ENCODE measurements around the gene AATF. TPM values are rescaled to one million over a fixed set of nuclear protein-coding genes. Genes with fewer than 3 reads are reported as not detected.

Gene AATF
- total RNA-seq, 1 donor from 2014 or later = 19.5 TPM

GRCh38 chr17:36910513-36910912, 38.2 kb upstream of the AATF start:
- DNase-seq (ENCODE audit: low spot score in 2 of 2) = no peak
- Histone ChIP-seq H3K4me1 (no peaks in the 10 kb centered on the region), H3K36me3 (no peaks in the 10 kb centered on the region), H3K27me3 (no peaks in the 10 kb centered on the region), H3K4me3 (no peak overlapping the region), H3K9me3 (no peaks in the 10 kb centered on the region), H3K27ac (no peak overlapping the region)
- TF ChIP-seq, protein P1, sequence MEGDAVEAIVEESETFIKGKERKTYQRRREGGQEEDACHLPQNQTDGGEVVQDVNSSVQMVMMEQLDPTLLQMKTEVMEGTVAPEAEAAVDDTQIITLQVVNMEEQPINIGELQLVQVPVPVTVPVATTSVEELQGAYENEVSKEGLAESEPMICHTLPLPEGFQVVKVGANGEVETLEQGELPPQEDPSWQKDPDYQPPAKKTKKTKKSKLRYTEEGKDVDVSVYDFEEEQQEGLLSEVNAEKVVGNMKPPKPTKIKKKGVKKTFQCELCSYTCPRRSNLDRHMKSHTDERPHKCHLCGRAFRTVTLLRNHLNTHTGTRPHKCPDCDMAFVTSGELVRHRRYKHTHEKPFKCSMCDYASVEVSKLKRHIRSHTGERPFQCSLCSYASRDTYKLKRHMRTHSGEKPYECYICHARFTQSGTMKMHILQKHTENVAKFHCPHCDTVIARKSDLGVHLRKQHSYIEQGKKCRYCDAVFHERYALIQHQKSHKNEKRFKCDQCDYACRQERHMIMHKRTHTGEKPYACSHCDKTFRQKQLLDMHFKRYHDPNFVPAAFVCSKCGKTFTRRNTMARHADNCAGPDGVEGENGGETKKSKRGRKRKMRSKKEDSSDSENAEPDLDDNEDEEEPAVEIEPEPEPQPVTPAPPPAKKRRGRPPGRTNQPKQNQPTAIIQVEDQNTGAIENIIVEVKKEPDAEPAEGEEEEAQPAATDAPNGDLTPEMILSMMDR (IDR thresholded peaks at IDR 0.05) = no peak
- intact Hi-C loops (cut with DNase I) = no loop called here

DNA sequence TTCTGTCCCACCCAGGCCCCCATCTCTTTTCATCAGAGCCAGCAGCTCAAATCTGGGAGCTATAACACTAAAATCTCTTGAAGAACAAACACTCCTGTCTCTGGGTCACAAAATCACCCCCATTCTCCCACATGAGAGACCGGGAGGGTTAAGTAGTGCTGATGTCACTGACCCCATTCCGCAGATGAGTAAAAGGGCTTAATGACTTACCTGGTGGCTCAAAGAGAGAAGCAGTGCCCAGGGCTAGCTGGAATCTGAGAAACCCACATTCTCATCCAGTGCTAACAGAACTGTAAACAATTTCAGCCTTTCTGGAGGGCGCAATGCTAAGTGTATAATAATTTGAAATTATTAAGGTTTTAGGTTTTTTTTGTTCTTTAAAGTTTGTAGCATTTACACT, 37.8 kb upstream of the AATF start:
- TF ChIP-seq, protein P1 (IDR thresholded peaks at IDR 0.05) = no peak
- intact Hi-C loops (cut with DNase I) = no loop called here
- no peak for DNase-seq (ENCODE audit: low spot score in 2 of 2)
- H3K4me3 ChIP-seq = no peak overlapping the region
- no peaks in the 10 kb centered on the region for H3K9me3 ChIP-seq
- no peaks in the 10 kb centered on the region for H3K4me1 ChIP-seq
- no peaks in the 10 kb centered on the region for H3K27me3 ChIP-seq
- H3K27ac ChIP-seq = no peak overlapping the region
- no peaks in the 10 kb centered on the region for H3K36me3 ChIP-seq

DNA sequence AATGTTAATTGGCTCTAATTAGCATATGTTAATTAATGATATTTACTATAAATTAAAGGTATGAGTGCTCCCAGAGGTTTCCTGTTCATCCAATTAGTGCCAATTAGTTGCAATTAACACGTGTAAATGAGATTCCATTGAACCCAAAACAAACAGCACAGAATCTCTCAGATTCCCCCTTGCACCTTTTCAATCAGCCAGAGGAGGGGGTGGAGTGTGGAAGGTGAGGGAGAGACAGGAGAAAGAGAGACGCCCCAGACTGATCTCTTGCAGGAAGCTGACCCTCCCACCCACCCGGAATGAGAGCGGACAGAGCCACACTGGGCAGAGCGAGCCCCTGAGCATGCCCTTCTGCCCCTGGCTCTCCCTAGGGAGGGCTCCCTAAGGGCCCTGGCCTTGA, 35.6 kb upstream of the AATF start:
- Histone ChIP-seq H3K9me3 (no peaks in the 10 kb centered on the region), H3K36me3 (no peaks in the 10 kb centered on the region), H3K27ac (no peak overlapping the region), H3K4me1 (no peaks in the 10 kb centered on the region), H3K27me3 (no peaks in the 10 kb centered on the region), H3K4me3 (no peak overlapping the region)
- TF ChIP-seq, protein P1 (IDR thresholded peaks at IDR 0.05) = no peak
- DNase-seq (ENCODE audit: low spot score in 2 of 2) = no peak
- intact Hi-C loops (cut with DNase I) = no loop called here

- intact Hi-C loops (cut with DNase I) = no loop called here
- Histone ChIP-seq H3K4me3 (no peak overlapping the region), H3K4me1 (no peaks in the 10 kb centered on the region), H3K27me3 (no peaks in the 10 kb centered on the region), H3K36me3 (no peaks in the 10 kb centered on the region), H3K9me3 (no peaks in the 10 kb centered on the region), H3K27ac (no peak overlapping the region)
- TF ChIP-seq, protein P1 (IDR thresholded peaks at IDR 0.05) = no peak
- no peak for DNase-seq (ENCODE audit: low spot score in 2 of 2)
These were observed 30.5 kb upstream of the AATF start for GRCh38 chr17:36918211-36918691.

DNA sequence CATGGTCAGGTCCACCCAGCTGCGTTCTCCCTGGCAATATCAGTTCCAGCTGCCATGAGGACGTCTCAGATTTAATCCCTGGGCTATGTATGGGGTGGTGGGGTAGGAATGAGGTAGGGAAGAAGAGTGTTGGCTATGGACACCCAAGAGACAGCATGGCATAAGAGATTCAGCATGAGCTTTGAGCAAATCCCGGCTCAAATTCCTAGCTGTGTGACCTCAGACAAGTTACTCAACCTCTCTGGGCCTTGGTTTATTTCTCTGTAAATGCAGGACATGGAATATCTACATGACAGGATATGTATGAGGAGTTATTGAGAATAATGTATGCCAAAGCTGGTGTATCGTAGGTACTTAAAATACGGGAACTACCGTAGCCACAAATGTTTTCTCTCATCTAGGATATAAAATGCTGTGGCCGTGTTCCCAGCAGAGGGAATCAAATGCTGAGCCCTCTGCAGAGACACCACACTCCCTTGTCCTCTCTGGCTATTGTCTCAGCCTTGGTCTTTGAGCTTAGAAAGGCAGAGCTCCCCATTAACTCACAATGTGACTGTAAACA, 29.3 kb upstream of the AATF start:
- no peaks in the 10 kb centered on the region for H3K27me3 ChIP-seq
- intact Hi-C loops (cut with DNase I) = no loop called here
- H3K4me1 ChIP-seq = no peaks in the 10 kb centered on the region
- TF ChIP-seq, protein P1 (IDR thresholded peaks at IDR 0.05) = no peak
- DNase-seq (ENCODE audit: low spot score in 2 of 2) = no peak
- H3K27ac ChIP-seq = no peak overlapping the region
- no peak overlapping the region for H3K4me3 ChIP-seq
- H3K36me3 ChIP-seq = no peaks in the 10 kb centered on the region
- no peaks in the 10 kb centered on the region for H3K9me3 ChIP-seq
